ENCODE data around the gene NCS1.

The NCS1 gene

GRCh38 chr9:130188860-130189481 is 16.8 kb downstream of the NCS1 start:
- TF ChIP-seq SIN3A (IDR thresholded peaks at IDR 0.05; ENCODE audit: borderline replicate concordance, insufficient read depth, low read length) (no peak), REST (IDR thresholded peaks at IDR 0.05; ENCODE audit: insufficient read depth in 1 of 2, low read depth in 2 of 2, low read length in 2 of 2) (no peak), TAF1 (IDR thresholded peaks at IDR 0.05; ENCODE audit: borderline replicate concordance, insufficient read depth, low read length) (no peak), POLR2AphosphoS5 (IDR thresholded peaks at IDR 0.05; ENCODE audit: low read depth, low read length) (no peak), FOXP2 (optimal IDR thresholded peaks at IDR 0.05; ENCODE audit: borderline replicate concordance, extremely low read depth, extremely low read length, insufficient read depth) (no peak)

GRCh38 chr9:130189840-130190239 is 17.6 kb downstream of the NCS1 start:
- TF ChIP-seq TAF1 (IDR thresholded peaks at IDR 0.05; ENCODE audit: borderline replicate concordance, insufficient read depth, low read length) (no peak), FOXP2 (optimal IDR thresholded peaks at IDR 0.05; ENCODE audit: borderline replicate concordance, extremely low read depth, extremely low read length, insufficient read depth) (no peak)

- TF ChIP-seq POLR2AphosphoS5 (IDR thresholded peaks at IDR 0.05; ENCODE audit: low read depth, low read length) = no peak
- no peak for TF ChIP-seq FOXP2 (optimal IDR thresholded peaks at IDR 0.05; ENCODE audit: borderline replicate concordance, extremely low read depth, extremely low read length, insufficient read depth)
- no peak for TF ChIP-seq TAF1 (IDR thresholded peaks at IDR 0.05; ENCODE audit: borderline replicate concordance, insufficient read depth, low read length)
- TF ChIP-seq REST (IDR thresholded peaks at IDR 0.05; ENCODE audit: insufficient read depth in 1 of 2, low read depth in 2 of 2, low read length in 2 of 2) = no peak
- TF ChIP-seq SIN3A (IDR thresholded peaks at IDR 0.05; ENCODE audit: borderline replicate concordance, insufficient read depth, low read length) = no peak
These were observed 19.0 kb downstream of the NCS1 start for GRCh38 chr9:130191068-130191748.

GRCh38 chr9:130191749-130192120 is 19.5 kb downstream of the NCS1 start:
- TF ChIP-seq FOXP2 (optimal IDR thresholded peaks at IDR 0.05; ENCODE audit: borderline replicate concordance, extremely low read depth, extremely low read length, insufficient read depth) (no peak), POLR2AphosphoS5 (IDR thresholded peaks at IDR 0.05; ENCODE audit: low read depth, low read length) (no peak), SIN3A (IDR thresholded peaks at IDR 0.05; ENCODE audit: borderline replicate concordance, insufficient read depth, low read length) (no peak), TAF1 (IDR thresholded peaks at IDR 0.05; ENCODE audit: borderline replicate concordance, insufficient read depth, low read length) (no peak), REST (IDR thresholded peaks at IDR 0.05; ENCODE audit: insufficient read depth in 1 of 2, low read depth in 2 of 2, low read length in 2 of 2) (no peak)

GRCh38 chr9:130192382-130192999 is 20.3 kb downstream of the NCS1 start:
- TF ChIP-seq SIN3A (IDR thresholded peaks at IDR 0.05; ENCODE audit: borderline replicate concordance, insufficient read depth, low read length) = no peak
- TF ChIP-seq TAF1 (IDR thresholded peaks at IDR 0.05; ENCODE audit: borderline replicate concordance, insufficient read depth, low read length) = no peak
- TF ChIP-seq POLR2AphosphoS5 (IDR thresholded peaks at IDR 0.05; ENCODE audit: low read depth, low read length) = no peak
- TF ChIP-seq REST (IDR thresholded peaks at IDR 0.05; ENCODE audit: insufficient read depth in 1 of 2, low read depth in 2 of 2, low read length in 2 of 2) = no peak
- TF ChIP-seq FOXP2 (optimal IDR thresholded peaks at IDR 0.05; ENCODE audit: borderline replicate concordance, extremely low read depth, extremely low read length, insufficient read depth) = no peak
